ENCODE results near the gene SPOPL. TPM values are rescaled to one million over a fixed set of nuclear protein-coding genes. Genes with fewer than 3 reads are reported as not detected.

The SPOPL gene
- total RNA-seq, 4 donors from 2014 or later, result 25.4 to 1,178 (median 36.7) TPM

DNA sequence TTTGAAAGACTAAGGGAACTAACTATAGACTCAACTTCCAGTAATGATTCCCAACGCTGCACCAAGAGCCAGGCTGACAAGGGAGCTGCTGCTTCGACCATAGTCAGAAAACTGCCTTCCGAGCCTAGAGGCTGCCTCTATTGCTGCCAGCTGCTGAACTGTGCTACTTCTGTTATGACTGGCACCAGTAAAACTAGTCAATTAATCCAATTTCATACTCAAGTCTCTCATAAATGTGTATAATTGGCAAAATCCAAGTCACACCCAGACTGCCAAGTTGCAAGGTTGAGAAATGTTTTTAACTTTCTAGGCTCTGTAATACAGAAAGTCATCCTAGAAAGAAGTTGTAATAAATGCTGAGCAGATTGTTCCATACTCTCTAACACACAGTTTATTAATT lies 117.4 kb downstream of the SPOPL start:
- in situ Hi-C loops (cut with MboI; ENCODE audit: low pct_ligation_motif_present in 1 of 4, low pct_unique_long_range_greater_than_20kb in 1 of 4, low sequenced_read_pairs in 3 of 4) (no loop called here), intact Hi-C loops (cut with DNase I; ENCODE audit: low total_unique reads) (no loop called here)
- Histone ChIP-seq H3K4me1 (no peaks in the 10 kb centered on the region), H3K4me3 (no peak overlapping the region), H3K27me3 (no peaks in the 10 kb centered on the region), H3K9me3 (no peaks in the 10 kb centered on the region), H3K27ac (no peak overlapping the region), H3K36me3 (no peaks in the 10 kb centered on the region)
- TF ChIP-seq POLR2AphosphoS5 (IDR thresholded peaks at IDR 0.05), result no peak
- TF ChIP-seq POLR2A (IDR thresholded peaks at IDR 0.05), result no peak
- TF ChIP-seq EP300 (IDR thresholded peaks at IDR 0.05; ENCODE audit: low read depth), result no peak
- TF ChIP-seq, protein P1, sequence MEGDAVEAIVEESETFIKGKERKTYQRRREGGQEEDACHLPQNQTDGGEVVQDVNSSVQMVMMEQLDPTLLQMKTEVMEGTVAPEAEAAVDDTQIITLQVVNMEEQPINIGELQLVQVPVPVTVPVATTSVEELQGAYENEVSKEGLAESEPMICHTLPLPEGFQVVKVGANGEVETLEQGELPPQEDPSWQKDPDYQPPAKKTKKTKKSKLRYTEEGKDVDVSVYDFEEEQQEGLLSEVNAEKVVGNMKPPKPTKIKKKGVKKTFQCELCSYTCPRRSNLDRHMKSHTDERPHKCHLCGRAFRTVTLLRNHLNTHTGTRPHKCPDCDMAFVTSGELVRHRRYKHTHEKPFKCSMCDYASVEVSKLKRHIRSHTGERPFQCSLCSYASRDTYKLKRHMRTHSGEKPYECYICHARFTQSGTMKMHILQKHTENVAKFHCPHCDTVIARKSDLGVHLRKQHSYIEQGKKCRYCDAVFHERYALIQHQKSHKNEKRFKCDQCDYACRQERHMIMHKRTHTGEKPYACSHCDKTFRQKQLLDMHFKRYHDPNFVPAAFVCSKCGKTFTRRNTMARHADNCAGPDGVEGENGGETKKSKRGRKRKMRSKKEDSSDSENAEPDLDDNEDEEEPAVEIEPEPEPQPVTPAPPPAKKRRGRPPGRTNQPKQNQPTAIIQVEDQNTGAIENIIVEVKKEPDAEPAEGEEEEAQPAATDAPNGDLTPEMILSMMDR (IDR thresholded peaks at IDR 0.05), result no peak
- WGBS, 2 donors (ENCODE audit: low coverage in 1 of 2), result 85 to 89% methylated on average over 3 of the region's 3 CpGs
- no peak for DNase-seq

DNA sequence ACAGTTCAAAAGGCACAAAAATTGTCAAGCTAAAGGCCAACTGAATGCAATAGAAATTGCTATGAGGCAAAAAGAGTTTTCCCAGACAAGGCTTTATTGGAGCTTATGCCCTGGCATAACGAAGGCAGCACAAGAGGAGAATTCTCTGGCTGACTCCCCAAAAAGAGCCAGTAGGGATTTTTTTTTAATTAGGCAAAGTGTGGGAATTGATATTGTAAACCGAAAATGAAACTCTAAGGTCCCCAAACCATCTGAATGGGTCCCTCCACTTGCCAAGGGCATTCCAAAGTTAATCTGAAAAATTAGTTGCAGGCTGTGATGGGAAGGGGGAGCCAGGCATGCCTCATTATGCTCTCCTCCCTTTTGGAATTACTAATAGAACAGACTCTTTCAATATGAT lies 118.9 kb downstream of the SPOPL start:
- 64 to 82% methylated on average over 2 of the region's 2 CpGs for WGBS, 2 donors (ENCODE audit: low coverage in 1 of 2)
- no peaks in the 10 kb centered on the region for H3K4me1 ChIP-seq
- TF ChIP-seq EP300 (IDR thresholded peaks at IDR 0.05; ENCODE audit: low read depth), result no peak
- no peak for TF ChIP-seq POLR2A (IDR thresholded peaks at IDR 0.05)
- no peak for TF ChIP-seq POLR2AphosphoS5 (IDR thresholded peaks at IDR 0.05)
- TF ChIP-seq, protein P1 (IDR thresholded peaks at IDR 0.05), result no peak
- H3K27ac ChIP-seq, result no peak overlapping the region
- intact Hi-C loops (cut with DNase I; ENCODE audit: low total_unique reads) (no loop called here), in situ Hi-C loops (cut with MboI; ENCODE audit: low pct_ligation_motif_present in 1 of 4, low pct_unique_long_range_greater_than_20kb in 1 of 4, low sequenced_read_pairs in 3 of 4) (no loop called here)
- DNase-seq, result no peak
- H3K36me3 ChIP-seq, result no peaks in the 10 kb centered on the region
- H3K27me3 ChIP-seq, result no peaks in the 10 kb centered on the region
- no peak overlapping the region for H3K4me3 ChIP-seq
- H3K9me3 ChIP-seq, result no peaks in the 10 kb centered on the region

DNA sequence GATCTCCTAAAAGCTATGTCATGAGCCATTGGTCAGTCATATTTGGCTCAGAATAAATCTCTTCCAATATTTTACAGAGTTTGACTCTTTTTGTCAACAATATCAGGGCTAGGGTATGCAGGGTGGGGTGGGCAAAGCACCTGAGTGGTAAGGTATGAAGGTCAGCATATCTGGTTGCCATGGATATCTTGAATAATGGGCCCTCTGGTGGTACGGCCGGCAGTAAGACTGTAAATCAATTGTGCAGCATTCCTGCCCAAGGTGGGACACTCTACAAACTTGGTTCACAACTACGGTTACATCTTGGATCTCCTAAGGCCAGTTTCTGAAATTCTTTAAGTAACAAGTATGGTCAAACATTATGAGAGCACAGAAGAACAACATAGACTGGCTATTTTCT lies 119.6 kb downstream of the SPOPL start:
- no peaks in the 10 kb centered on the region for H3K27me3 ChIP-seq
- no peak for TF ChIP-seq EP300 (IDR thresholded peaks at IDR 0.05; ENCODE audit: low read depth)
- TF ChIP-seq, protein P1 (IDR thresholded peaks at IDR 0.05), result no peak
- no peak for TF ChIP-seq POLR2AphosphoS5 (IDR thresholded peaks at IDR 0.05)
- TF ChIP-seq POLR2A (IDR thresholded peaks at IDR 0.05), result no peak
- intact Hi-C loops (cut with DNase I; ENCODE audit: low total_unique reads) (no loop called here), in situ Hi-C loops (cut with MboI; ENCODE audit: low pct_ligation_motif_present in 1 of 4, low pct_unique_long_range_greater_than_20kb in 1 of 4, low sequenced_read_pairs in 3 of 4) (no loop called here)
- no peaks in the 10 kb centered on the region for H3K4me1 ChIP-seq
- H3K4me3 ChIP-seq, result no peak overlapping the region
- H3K36me3 ChIP-seq, result no peaks in the 10 kb centered on the region
- no peak overlapping the region for H3K27ac ChIP-seq
- no peaks in the 10 kb centered on the region for H3K9me3 ChIP-seq
- no peak for DNase-seq
- WGBS, 2 donors (ENCODE audit: low coverage in 1 of 2), result 53 to 57% methylated on average over 3 of the region's 3 CpGs

DNA sequence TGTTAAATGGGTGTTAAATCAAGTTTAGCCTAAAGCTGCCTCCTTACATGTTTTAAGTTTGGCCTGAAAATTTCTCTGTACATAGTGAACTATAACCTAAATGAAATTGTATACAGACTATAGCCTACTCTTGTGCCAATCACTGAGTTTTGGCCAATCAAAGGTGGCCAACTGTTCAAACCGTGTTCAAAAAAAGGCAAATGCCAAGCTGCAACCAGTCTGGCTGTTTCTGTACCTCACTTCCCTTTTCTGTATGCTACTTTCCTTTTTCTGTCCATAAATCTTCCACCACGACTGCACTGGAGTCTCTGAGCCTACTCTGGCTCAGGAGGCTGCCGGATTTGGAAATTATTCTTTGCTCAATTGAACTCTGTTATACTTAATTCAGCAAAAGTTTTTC lies 121.0 kb downstream of the SPOPL start:
- in situ Hi-C loops (cut with MboI; ENCODE audit: low pct_ligation_motif_present in 1 of 4, low pct_unique_long_range_greater_than_20kb in 1 of 4, low sequenced_read_pairs in 3 of 4) (no loop called here), intact Hi-C loops (cut with DNase I; ENCODE audit: low total_unique reads) (no loop called here)
- Histone ChIP-seq H3K36me3 (no peaks in the 10 kb centered on the region), H3K4me1 (no peaks in the 10 kb centered on the region), H3K9me3 (no peaks in the 10 kb centered on the region), H3K27me3 (no peaks in the 10 kb centered on the region), H3K27ac (no peak overlapping the region), H3K4me3 (no peak overlapping the region)
- 44 to 70% methylated on average over 2 to 3 of the region's 3 CpGs for WGBS, 2 donors (ENCODE audit: low coverage in 1 of 2)
- no peak for DNase-seq
- TF ChIP-seq EP300 (IDR thresholded peaks at IDR 0.05; ENCODE audit: low read depth), result no peak
- no peak for TF ChIP-seq POLR2A (IDR thresholded peaks at IDR 0.05)
- TF ChIP-seq, protein P1 (IDR thresholded peaks at IDR 0.05), result no peak
- no peak for TF ChIP-seq POLR2AphosphoS5 (IDR thresholded peaks at IDR 0.05)

Measured in transverse colon (tissue), 4 donors.